HFFc6 (cell line): ENCODE measurements around the gene CNBD2. TPM values are rescaled to one million over a fixed set of nuclear protein-coding genes. Genes with fewer than 3 reads are reported as not detected.
"Not testable (repeated sequence)": the region's sequence is repeated elsewhere in the genome, so short reads cannot be mapped to it uniquely, and the experiment has no call there.

ENCODE experiments used
- DNase-seq: peaks from one replicate; pipeline ENCODE4 v3.0.0-alpha.2; 2018
- H3K27ac Mint-ChIP-seq: 2 replicates; pipeline ENCODE4 v1.8.0; 2020; ENCODE audit warnings: mild to moderate bottlenecking, mixed read lengths
- H3K27me3 Mint-ChIP-seq: 2 replicates; pipeline ENCODE4 v1.8.0; 2021; ENCODE audit warnings: mild to moderate bottlenecking, moderate library complexity, mixed read lengths; ENCODE audit not compliant: insufficient read depth
- H3K36me3 Mint-ChIP-seq: 2 replicates; pipeline ENCODE4 v1.8.0; 2021; ENCODE audit warnings: low read depth, mixed read lengths
- H3K4me1 Mint-ChIP-seq: 2 replicates; pipeline ENCODE4 v1.8.0; 2020; ENCODE audit warnings: low read depth, mixed read lengths
- H3K4me3 Mint-ChIP-seq: 2 replicates; pipeline ENCODE4 v1.8.0; 2020; ENCODE audit warnings: mild to moderate bottlenecking, moderate library complexity, mixed read lengths
- H3K9me3 Mint-ChIP-seq: 2 replicates; pipeline ENCODE4 v1.8.0; 2020; ENCODE audit warnings: mild to moderate bottlenecking, mixed read lengths
- CTCF ChIP-seq: fragments of 200-600 bp; sonication (generic); IDR thresholded peaks from 2 replicates; pipeline ENCODE4 v1.5.0; 2021; ENCODE audit warnings: antibody characterized with exemption, mild to moderate bottlenecking
- total RNA-seq, 6 experiments: library from RNA; stranded (reverse); fragmentation: NEBNext Ultra II Directional; extraction: Animal tissue kit (Norgen Biotek cat#: 25700); gene quantifications; 2 replicates in 1 of 6; 3 replicates in 5 of 6; pipeline ENCODE4 v1.2.3, GENCODE V29; 2021

CNBD2 gene
- total RNA-seq, 6 experiments from 2014 or later: 1.4 to 2.9 (median 2.3) TPM

- H3K4me3 Mint-ChIP-seq: peak overlapping the region; percentile 8; the same call in 1 of the 2 replicates
- DNase-seq: peak; percentile 79
- H3K36me3 Mint-ChIP-seq: no peaks in the 10 kb centered on the region
- peaks cover 26% of the 10 kb centered on the region for H3K4me1 Mint-ChIP-seq
- H3K9me3 Mint-ChIP-seq: no peaks in the 10 kb centered on the region
- no peak overlapping the region; the same call in 1 of the 2 replicates for H3K27ac Mint-ChIP-seq
- no peak for TF ChIP-seq CTCF
- no peaks in the 10 kb centered on the region for H3K27me3 Mint-ChIP-seq
Measured at GRCh38 chr20:36062799-36063198, 94.4 kb downstream of the CNBD2 start.

- H3K4me1 Mint-ChIP-seq: peaks cover 26% of the 10 kb centered on the region
- H3K27me3 Mint-ChIP-seq: peaks cover 2% of the 10 kb centered on the region; the same call in 1 of the 2 replicates
- TF ChIP-seq CTCF: no peak
- peak overlapping the region; percentile 84 for H3K27ac Mint-ChIP-seq
- H3K4me3 Mint-ChIP-seq: peak overlapping the region; percentile 83
- DNase-seq: no peak
- H3K36me3 Mint-ChIP-seq: no peaks in the 10 kb centered on the region
- H3K9me3 Mint-ChIP-seq: no peaks in the 10 kb centered on the region
Measured at GRCh38 chr20:36063916-36064657, 95.7 kb downstream of the CNBD2 start.

DNA sequence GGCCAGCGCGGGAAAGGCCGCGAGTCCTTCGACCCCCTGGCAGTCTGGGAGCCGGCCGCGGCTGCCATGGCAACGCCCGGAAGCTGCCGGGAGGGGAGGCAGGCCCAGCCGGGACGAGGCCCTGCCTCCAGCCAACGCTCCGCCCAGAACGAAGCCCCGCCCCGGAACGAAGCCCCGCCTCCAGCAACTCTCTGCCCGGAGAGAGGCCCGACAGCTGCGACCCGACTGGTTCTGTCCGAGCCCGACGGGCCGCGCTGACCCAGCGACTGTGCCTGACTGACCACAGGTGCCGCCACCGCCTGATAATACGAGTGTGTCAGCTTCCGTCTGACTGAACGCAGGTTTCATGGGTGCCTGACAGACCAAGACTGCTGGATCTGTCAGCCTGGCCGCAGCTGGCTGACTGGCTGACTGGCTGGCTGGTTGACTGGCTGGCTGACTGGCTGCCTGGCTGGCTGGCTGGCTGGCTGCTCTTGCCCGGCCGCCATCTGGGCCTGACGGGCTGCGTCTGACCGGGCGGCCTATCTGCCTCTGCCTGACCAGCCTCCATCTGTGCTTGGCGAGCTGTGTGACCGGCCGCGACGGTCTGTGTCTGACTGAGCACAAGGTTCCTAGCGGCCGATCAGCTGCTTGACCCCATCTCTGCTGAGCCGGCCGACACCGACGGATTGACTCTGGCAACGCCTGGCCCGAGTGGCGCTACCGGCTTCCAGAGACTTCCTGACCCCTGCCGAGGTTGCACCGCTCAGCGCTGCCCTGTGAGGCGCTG, 96.5 kb downstream of the CNBD2 start:
- Mint-ChIP-seq H3K27me3 (peaks cover 2% of the 10 kb centered on the region; the same call in 1 of the 2 replicates), H3K36me3 (no peaks in the 10 kb centered on the region), H3K4me3 (peak overlapping the region; percentile 83), H3K4me1 (peaks cover 26% of the 10 kb centered on the region), H3K9me3 (no peaks in the 10 kb centered on the region), H3K27ac (peak overlapping the region; percentile 84)
- no peak; the same call in 1 of the 2 replicates for TF ChIP-seq CTCF
- peak; percentile 84 for DNase-seq

GRCh38 chr20:36065427-36065998, 97.1 kb downstream of the CNBD2 start:
- H3K36me3 Mint-ChIP-seq: no peaks in the 10 kb centered on the region
- H3K27me3 Mint-ChIP-seq: peaks cover 2% of the 10 kb centered on the region; the same call in 1 of the 2 replicates
- TF ChIP-seq CTCF: no peak

DNA sequence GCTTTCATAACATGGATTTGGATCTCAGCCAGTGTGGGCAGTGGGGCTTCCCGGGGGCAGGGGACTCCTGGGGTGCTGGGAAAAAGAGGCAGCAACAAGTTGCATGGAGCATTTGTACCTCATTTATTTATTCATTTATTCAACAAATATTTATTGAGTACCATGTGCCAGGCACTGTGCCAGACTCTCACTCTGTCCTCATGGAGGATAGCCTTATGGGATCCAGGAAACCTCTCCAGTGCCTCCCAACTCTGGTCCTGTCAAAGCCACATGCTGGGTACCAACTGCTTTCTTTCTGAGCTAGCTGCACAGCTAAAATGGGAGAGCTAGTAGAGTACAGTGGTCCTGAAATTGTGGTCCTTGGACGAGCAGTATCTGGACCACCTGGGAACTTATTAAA, 98.4 kb downstream of the CNBD2 start:
- H3K27ac Mint-ChIP-seq: no peak overlapping the region
- TF ChIP-seq CTCF: no peak
- H3K27me3 Mint-ChIP-seq: peaks cover 7% of the 10 kb centered on the region
- H3K4me3 Mint-ChIP-seq: no peak overlapping the region
- no peak for DNase-seq
- H3K9me3 Mint-ChIP-seq: no peaks in the 10 kb centered on the region
- H3K4me1 Mint-ChIP-seq: peaks cover 26% of the 10 kb centered on the region
- H3K36me3 Mint-ChIP-seq: no peaks in the 10 kb centered on the region

More at GRCh38 chr20:36065427-36065998, 97.1 kb downstream of the CNBD2 start:
- Mint-ChIP-seq H3K4me3 (peak overlapping the region; percentile 83), H3K4me1 (peaks cover 26% of the 10 kb centered on the region), H3K9me3 (no peaks in the 10 kb centered on the region), H3K27ac (peak overlapping the region; percentile 73; the same call in 1 of the 2 replicates)
- DNase-seq: no peak

DNA sequence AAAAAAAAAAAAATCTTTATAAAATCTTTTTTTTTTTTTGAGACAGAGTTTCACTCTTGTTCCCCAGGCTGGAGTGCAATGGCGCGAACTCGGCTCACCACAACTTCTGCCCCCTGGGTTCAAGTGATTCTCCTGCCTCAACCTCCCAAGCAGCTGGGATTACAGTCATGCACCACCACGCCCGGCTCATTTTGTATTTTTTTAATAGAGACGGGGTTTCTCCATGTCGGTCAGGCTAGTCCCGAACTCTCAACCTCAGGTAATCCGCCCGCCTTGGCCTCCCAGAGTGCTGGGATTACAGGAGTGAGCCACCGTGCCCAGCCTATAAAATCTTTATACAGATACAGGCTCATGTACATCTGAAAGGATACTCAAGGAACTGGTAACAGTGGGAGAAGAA, 100.1 kb downstream of the CNBD2 start:
- H3K27ac Mint-ChIP-seq, H3K4me1 Mint-ChIP-seq, H3K4me3 Mint-ChIP-seq, DNase-seq, H3K9me3 Mint-ChIP-seq, H3K36me3 Mint-ChIP-seq: not testable (repeated sequence)
- peaks cover 17% of the 10 kb centered on the region for H3K27me3 Mint-ChIP-seq
